Mammary epithelial cell (primary cell): ENCODE measurements around the gene SLC39A10.
A peak's percentile ranks its signal among the peaks of the same experiment; 100 is the strongest.

ENCODE experiments used
- CTCF ChIP-seq, 2 donors: IDR thresholded peaks in 1 of 2; conservative IDR thresholded peaks in 1 of 2; 2 replicates each; pipeline ENCODE4 v1.5.1; 2011 to 2012; ENCODE audit warnings: inconsistent platforms in 2 of 2, low read length in 2 of 2, mild to moderate bottlenecking in 2 of 2, control low read depth in 1 of 2, low read depth in 1 of 2; ENCODE audit not compliant: insufficient read depth in 1 of 2; ENCODE audit errors: extremely low read depth in 1 of 2
- EZH2 ChIP-seq: IDR thresholded peaks from 2 replicates; pipeline ENCODE4 v1.6.1; 2012; ENCODE audit warnings: low read length, inconsistent platforms, borderline replicate concordance

GRCh38 chr2:195659982-195660890, 3.2 kb downstream of the SLC39A10 start:
- TF ChIP-seq CTCF (conservative IDR thresholded peaks at IDR 0.05 in 1 of 2, IDR thresholded peaks at IDR 0.05 in 1 of 2; ENCODE audit: extremely low read depth in 1 of 2, insufficient read depth in 1 of 2, low read depth in 1 of 2, low read length in 2 of 2) = peak; percentile 72 to 77
- no peak for TF ChIP-seq EZH2
